Stomach (tissue), 9 donors: Measurements from ENCODE around the gene R3HDM2. TPM values are rescaled to one million over a fixed set of nuclear protein-coding genes. Genes with fewer than 3 reads are reported as not detected.

Experiments
- DNase-seq, 2 donors: peaks; one replicate each; pipeline versions ENCODE4 v3.0.0 to v3.0.0-alpha.2; 2013 to 2019
- H3K27ac ChIP-seq, 5 donors: fragments of 200-600 bp in 4 of 5; sonication (generic) in 4 of 5; one replicate each; pipeline ENCODE4 v1.5.1; 2013 to 2019; ENCODE audit warnings: mild to moderate bottlenecking in 1 of 5, moderate library complexity in 1 of 5
- H3K27me3 ChIP-seq, 3 donors: fragments of 200-600 bp; sonication (generic); one replicate each; pipeline ENCODE4 v1.5.1; 2017 to 2019; ENCODE audit warnings: mixed run types in 1 of 3
- H3K36me3 ChIP-seq, 4 donors: fragments of 200-600 bp; sonication (generic); 1 replicate in 3 of 4; 2 replicates in 1 of 4; pipeline ENCODE4 v1.5.1; 2016 to 2019
- H3K4me1 ChIP-seq, 4 donors: fragments of 200-600 bp; sonication (generic); one replicate each; pipeline ENCODE4 v1.5.1; 2016 to 2019
- H3K4me3 ChIP-seq, 4 donors: fragments of 200-600 bp; sonication (generic) in 3 of 4; one replicate each; pipeline ENCODE4 v1.5.1; 2016 to 2019; ENCODE audit warnings: mild to moderate bottlenecking in 1 of 4
- H3K9me3 ChIP-seq, 4 donors: fragments of 200-600 bp; sonication (generic); one replicate each; pipeline ENCODE4 v1.5.1; 2016 to 2019
- CTCF ChIP-seq, 7 experiments: fragments of 450-650 bp in 4 of 7; fragments of 200-600 bp in 3 of 7; sonication (generic) in 3 of 7; IDR thresholded peaks; one replicate each; pipeline ENCODE4 v1.5.1; 2016 to 2019; ENCODE audit warnings: antibody characterized with exemption in 7 of 7, control low read depth in 2 of 7, mild to moderate bottlenecking in 1 of 7
- EP300 ChIP-seq: sonication (generic); formaldehyde crosslinking; IDR thresholded peaks from one replicate; pipeline ENCODE4 v1.6.1; 2017; ENCODE audit warnings: antibody characterized with exemption
- POLR2A ChIP-seq, 4 donors: fragments of 450-650 bp; IDR thresholded peaks; one replicate each; pipeline ENCODE4 v1.6.1; 2016; ENCODE audit warnings: antibody characterized with exemption in 4 of 4, control low read depth in 2 of 4, mild to moderate bottlenecking in 1 of 4, moderate library complexity in 1 of 4
- POLR2AphosphoS5 ChIP-seq, 3 donors: sonication (generic); formaldehyde crosslinking; IDR thresholded peaks; one replicate each; pipeline ENCODE4 v1.6.1; 2016; ENCODE audit warnings: antibody characterized with exemption in 3 of 3
- WGBS, 5 donors: extraction: QIAGEN DNeasy Blood & Tissue Kit in 3 of 5; methylation state at CpG; one replicate each; pipeline versions ENCODE4 v1.1.5 to v1.1.7; 2013 to 2018; 5-methylcytosine and 5-hydroxymethylcytosine counted together
- intact Hi-C: fragments of 100-400 bp; cut with DNase I; formaldehyde crosslinking; loops from one replicate; pipeline ENCODE4 v1.15.1; 2023; ENCODE audit warnings: low total_unique reads
- polyA plus RNA-seq, 3 donors: library from polyadenylated mRNA; stranded (reverse); fragments of 200-250 nt; gene quantifications; one replicate each; pipeline ENCODE4 v1.2.3, GENCODE V29; 2013
- total RNA-seq, 5 donors: library from RNA; depleted of rRNA; stranded (reverse); fragments of >200 nt; gene quantifications; one replicate each; pipeline versions ENCODE4 v1.1.0 to v1.2.3, GENCODE V29; 2014 to 2016
- donor health status: healthy with polysubstance abuse.
- donor health status: Bipolar disorder and iron deficiency.
- donor health status: healthy.

Gene R3HDM2
- total and polyA plus RNA-seq, 8 donors: 12.4 to 64.3 (median 24.5) TPM

- Histone ChIP-seq H3K27me3 (no peaks in the 10 kb centered on the region), H3K4me1 (peaks cover 0 to 12% (median 2%) of the 10 kb centered on the region in 4 donors), H3K4me3 (no peak overlapping the region), H3K36me3 (peaks cover 40 to 92% (median 86%) of the 10 kb centered on the region in 4 donors), H3K27ac (no peak overlapping the region), H3K9me3 (no peaks in the 10 kb centered on the region)
- peak in 1 of 2 donors; percentile 73 for DNase-seq
- WGBS, 5 donors: 28 to 53% (median 47%) methylated on average over 6 of the region's 6 CpGs
- intact Hi-C loops: no loop called here
- TF ChIP-seq POLR2AphosphoS5 (IDR thresholded peaks at IDR 0.05) (peak in 1 of 3 donors; percentile 30), EP300 (no peak)
These were observed 171.6 kb downstream of the R3HDM2 start for GRCh38 chr12:57258977-57259970.

- no peak for DNase-seq
These were observed 174.9 kb downstream of the R3HDM2 start for GRCh38 chr12:57255916-57256315.

GRCh38 chr12:57254506-57255280 is 176.2 kb downstream of the R3HDM2 start:
- DNase-seq: no peak
- H3K4me3 ChIP-seq: no peak overlapping the region
- WGBS, 5 donors: 90 to 95% (median 91%) methylated on average over 9 to 14 of the region's 14 CpGs
- no peaks in the 10 kb centered on the region for H3K9me3 ChIP-seq
- H3K27me3 ChIP-seq: no peaks in the 10 kb centered on the region
- H3K36me3 ChIP-seq: peaks cover 38 to 64% (median 57%) of the 10 kb centered on the region in 4 donors
- peaks cover 0 to 9% (median 1%) of the 10 kb centered on the region in 4 donors for H3K4me1 ChIP-seq
- intact Hi-C loops: no loop called here
- H3K27ac ChIP-seq: no peak overlapping the region
- TF ChIP-seq CTCF (IDR thresholded peaks at IDR 0.05) (no peak), POLR2A (IDR thresholded peaks at IDR 0.05) (no peak), POLR2AphosphoS5 (IDR thresholded peaks at IDR 0.05) (no peak)

More at GRCh38 chr12:57255916-57256315, 174.9 kb downstream of the R3HDM2 start:
- Histone ChIP-seq H3K27me3 (no peaks in the 10 kb centered on the region), H3K9me3 (no peaks in the 10 kb centered on the region), H3K4me3 (no peak overlapping the region), H3K36me3 (peaks cover 40 to 75% (median 68%) of the 10 kb centered on the region in 4 donors), H3K4me1 (peaks cover 0 to 12% (median 2%) of the 10 kb centered on the region in 4 donors), H3K27ac (no peak overlapping the region)
- intact Hi-C loops: no loop called here
- TF ChIP-seq CTCF (IDR thresholded peaks at IDR 0.05) (no peak), POLR2AphosphoS5 (IDR thresholded peaks at IDR 0.05) (no peak), EP300 (no peak), POLR2A (IDR thresholded peaks at IDR 0.05) (no peak)
- 85 to 95% (median 90%) methylated on average over 6 of the region's 6 CpGs for WGBS, 5 donors

GRCh38 chr12:57250956-57251355 is 179.9 kb downstream of the R3HDM2 start, which contains the start of gene STAC3:
Gene STAC3 (minus strand): TSS chr12:57251187. CDS start chr12:57249636, 1,551 bp downstream.
- Histone ChIP-seq H3K27me3 (peaks cover 0 to 6% (median 0%) of the 10 kb centered on the region in 3 donors), H3K4me1 (no peaks in the 10 kb centered on the region), H3K27ac (no peak within 1 kb of the TSS), H3K9me3 (no peaks in the 10 kb centered on the region), H3K4me3 (no peak within 1 kb of the TSS), H3K36me3 (peaks cover 6 to 27% (median 20%) of the 10 kb centered on the region in 4 donors)
- DNase-seq: no peak
- TF ChIP-seq EP300 (no peak), POLR2AphosphoS5 (IDR thresholded peaks at IDR 0.05) (no peak), POLR2A (IDR thresholded peaks at IDR 0.05) (no peak), CTCF (IDR thresholded peaks at IDR 0.05) (no peak)
- intact Hi-C loops: no loop called here
- 48 to 80% (median 75%) methylated on average over 7 of the region's 7 CpGs for WGBS, 5 donors
